Cardiac fibroblast (primary cell): Measurements from ENCODE around the gene RAE1.
"Not testable (repeated sequence)": the region's sequence is repeated elsewhere in the genome, so short reads cannot be mapped to it uniquely, and the experiment has no call there.

Experiments used
- DNase-seq, 2 donors: peaks; one replicate each; pipeline versions ENCODE4 v3.0.0 to v3.0.0-alpha.2; 2010; ENCODE audit warnings: low read depth in 2 of 2
- H3K4me3 ChIP-seq, 2 donors: replicated peaks in 1 of 2; 1 replicate in 1 of 2; 2 replicates in 1 of 2; pipeline ENCODE4 v1.5.1; 2011; ENCODE audit warnings: low read depth in 2 of 2, low read length in 2 of 2, mild to moderate bottlenecking in 2 of 2, moderate library complexity in 1 of 2
- TF ChIP-seq, protein P1 (sequence below): IDR thresholded peaks from one replicate; pipeline ENCODE4 v1.5.1; 2011; ENCODE audit warnings: low read depth, mild to moderate bottlenecking, low read length, inconsistent platforms

Gene RAE1

DNA sequence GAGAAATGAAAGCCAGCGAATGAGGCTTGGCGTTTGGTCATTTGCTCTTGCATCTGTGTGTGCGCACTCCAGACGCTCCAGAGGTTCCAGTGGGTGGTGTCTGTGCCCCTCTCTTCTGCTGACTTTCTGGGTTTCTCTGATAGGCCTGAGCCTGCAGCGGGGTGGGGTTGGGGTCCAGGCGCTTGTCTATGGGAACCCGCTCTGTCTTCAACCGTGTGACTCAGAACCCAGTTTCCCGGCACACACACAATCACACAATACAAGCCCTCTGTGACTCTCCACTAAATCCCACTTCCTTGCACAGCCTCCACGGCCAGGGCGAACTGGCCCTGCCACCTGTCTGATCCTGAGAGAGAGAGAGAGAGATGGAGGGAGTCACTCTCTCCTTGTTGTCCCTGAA, 64.7 kb downstream of the RAE1 start:
- no peak for DNase-seq
- no peak overlapping the region for H3K4me3 ChIP-seq
- TF ChIP-seq, protein P1, sequence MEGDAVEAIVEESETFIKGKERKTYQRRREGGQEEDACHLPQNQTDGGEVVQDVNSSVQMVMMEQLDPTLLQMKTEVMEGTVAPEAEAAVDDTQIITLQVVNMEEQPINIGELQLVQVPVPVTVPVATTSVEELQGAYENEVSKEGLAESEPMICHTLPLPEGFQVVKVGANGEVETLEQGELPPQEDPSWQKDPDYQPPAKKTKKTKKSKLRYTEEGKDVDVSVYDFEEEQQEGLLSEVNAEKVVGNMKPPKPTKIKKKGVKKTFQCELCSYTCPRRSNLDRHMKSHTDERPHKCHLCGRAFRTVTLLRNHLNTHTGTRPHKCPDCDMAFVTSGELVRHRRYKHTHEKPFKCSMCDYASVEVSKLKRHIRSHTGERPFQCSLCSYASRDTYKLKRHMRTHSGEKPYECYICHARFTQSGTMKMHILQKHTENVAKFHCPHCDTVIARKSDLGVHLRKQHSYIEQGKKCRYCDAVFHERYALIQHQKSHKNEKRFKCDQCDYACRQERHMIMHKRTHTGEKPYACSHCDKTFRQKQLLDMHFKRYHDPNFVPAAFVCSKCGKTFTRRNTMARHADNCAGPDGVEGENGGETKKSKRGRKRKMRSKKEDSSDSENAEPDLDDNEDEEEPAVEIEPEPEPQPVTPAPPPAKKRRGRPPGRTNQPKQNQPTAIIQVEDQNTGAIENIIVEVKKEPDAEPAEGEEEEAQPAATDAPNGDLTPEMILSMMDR = no peak

DNA sequence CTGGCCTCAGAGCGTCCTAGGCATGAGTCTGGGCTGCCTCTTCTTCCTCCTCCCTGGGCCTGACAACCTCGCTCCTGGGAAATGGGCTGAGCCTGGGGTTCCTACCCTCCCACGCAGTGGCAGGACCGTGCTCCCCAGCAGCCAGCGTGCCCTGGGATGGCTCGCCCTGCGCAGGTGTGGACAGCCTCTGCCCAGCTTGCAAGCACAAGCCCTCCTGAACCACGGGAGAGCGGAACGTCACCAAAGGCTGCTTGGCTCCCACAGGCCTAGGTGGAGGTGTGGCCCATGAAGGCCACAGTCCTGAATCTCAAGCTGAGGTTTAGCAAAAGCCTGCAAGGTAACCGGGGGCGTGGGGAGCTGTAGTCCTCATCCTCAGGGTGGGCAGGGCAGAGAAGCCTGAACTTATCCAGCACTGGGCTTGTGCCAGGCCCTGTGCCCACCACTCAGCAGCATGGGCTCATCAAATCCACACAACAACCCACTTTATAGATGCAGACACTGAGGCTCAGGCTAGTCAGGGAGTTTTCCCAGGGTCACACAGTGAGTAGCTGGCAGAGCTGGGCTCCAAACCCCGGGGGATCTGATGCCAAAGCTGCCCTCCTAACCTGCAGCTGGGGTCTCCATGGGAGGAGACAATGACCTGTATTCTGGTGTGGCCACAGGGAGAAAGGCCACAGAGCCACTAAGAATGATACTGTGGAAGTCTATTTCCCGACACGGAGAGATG, 65.4 kb downstream of the RAE1 start:
- DNase-seq = no peak
- TF ChIP-seq, protein P1 = no peak
- no peak overlapping the region for H3K4me3 ChIP-seq

DNA sequence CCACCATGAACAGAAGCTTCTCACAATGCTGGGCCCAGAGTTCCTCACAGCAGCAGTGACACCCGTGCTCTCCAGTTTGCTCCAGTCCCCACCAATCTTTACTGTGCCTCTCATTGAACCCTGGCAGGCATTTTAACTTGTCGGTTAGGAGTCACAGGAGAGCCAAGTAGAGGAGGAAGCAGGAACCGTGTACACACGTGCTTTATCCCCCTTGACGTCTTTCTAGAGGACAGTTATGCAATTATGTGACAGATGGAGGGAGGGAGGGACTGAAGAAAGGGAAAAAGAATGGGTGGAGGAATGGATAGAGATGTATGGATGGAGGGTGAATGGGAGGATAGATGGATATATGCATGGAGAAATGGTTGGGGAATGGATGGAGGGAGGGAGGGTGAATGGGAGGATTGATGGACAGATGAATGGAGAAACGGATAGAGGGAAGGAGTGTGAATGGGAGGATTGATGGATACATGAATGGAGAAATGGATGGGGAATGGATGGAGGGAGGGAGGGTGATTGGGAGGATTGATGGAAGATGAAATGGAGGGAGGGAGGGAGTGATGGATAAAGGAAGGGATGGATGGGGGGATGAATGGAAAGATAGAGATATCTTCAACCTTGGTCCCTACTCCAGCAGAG, 66.1 kb downstream of the RAE1 start:
- TF ChIP-seq, protein P1 = no peak
- no peak for DNase-seq
- H3K4me3 ChIP-seq = no peak overlapping the region

DNA sequence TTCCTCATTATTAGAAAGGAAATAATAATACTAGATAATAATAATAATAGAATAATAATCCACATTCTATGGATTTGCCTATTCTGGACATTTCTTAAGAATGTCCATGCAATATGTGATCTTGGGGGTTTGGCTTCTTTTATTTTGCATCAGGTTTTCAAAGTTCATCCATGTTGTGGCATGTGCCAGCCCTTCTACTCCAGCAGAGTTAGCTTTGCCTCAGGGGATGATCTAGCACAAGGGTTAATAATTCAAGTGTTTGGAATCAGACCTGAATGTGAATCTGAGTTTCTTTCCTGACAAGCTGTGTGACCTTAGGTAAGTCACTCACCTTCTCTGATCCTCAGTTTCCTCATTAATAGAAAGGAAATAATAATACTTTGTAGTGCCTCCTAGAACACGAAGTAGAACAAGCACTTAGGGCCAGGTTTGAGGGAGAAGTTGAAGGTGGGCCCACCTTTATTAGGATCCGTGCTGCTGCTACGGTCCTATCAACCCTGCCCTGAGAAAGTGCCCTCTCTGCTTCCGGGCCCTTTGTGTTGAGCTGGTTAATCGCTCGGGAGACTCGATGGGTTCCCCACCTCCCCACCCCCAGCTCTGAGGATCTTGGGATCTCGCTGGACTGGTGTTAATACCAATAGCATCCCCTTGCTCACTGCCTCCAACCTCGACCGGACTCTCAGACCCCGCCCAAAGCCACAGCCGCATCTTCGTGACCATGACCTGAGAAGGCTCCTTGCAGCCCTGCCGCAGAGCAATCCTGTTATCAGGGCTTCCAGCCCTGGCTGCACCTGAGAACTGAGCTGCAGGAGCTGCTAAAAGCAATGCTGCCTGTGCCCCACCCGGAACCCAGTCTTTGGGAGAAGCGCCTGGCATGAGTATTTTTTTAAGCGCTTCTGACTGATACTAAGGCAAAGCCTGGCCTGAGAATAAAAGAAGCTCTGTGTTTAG, 67.0 kb downstream of the RAE1 start:
- TF ChIP-seq, protein P1 = no peak
- H3K4me3 ChIP-seq = no peak overlapping the region
- no peak for DNase-seq

DNA sequence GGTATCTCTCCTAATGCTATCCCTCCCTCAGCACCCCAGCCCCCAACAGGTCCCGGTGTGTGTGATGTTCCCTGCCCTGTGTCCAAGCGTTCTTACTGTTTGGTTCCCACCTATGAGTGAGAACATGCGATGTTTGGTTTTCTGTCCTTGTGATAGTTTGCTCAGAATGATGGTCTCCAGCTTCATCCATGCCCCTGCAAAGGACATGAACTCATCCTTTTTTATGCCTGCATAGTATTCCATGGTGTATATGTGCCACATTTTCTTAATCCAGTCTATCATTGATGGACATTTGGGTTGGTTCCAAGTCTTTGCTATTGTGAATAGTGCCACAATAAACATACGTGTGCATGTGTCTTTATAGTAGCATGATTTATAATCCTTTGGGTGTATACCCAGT, 68.4 kb downstream of the RAE1 start:
- DNase-seq, H3K4me3 ChIP-seq: not testable (repeated sequence)

DNA sequence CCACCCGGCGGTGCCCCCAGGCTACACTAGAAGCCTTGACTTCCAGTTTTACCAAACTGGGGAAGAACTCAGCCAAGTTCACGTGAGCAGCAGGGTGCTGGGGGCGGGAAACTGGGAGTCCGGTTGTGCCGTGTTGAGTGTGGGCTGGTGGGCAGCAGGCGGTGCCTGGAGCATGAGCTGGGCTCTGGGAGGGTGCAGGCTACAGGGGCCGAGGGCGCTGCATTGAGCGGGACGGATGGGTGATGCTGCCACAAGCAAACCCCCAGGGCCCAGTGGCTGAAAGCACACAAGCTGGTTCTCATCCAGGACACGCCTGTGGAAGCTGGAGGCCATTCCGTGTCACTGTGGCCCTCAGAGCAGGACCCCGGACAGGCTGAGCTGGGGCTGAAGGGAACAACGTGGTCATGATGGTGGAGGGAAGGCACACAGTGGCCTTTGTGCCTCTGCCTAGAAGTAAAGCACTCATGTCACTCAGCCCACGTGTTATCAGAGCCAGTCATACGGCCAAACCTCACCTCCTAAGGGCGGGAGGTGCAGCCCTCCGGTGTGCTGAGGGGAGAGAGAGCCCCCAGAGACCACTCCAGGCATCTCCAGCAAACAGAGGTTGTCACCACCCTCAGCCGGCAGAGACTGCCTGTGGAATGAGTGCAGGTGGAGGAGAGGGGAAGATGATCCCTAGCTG, 69.7 kb downstream of the RAE1 start:
- TF ChIP-seq, protein P1 = no peak
- no peak overlapping the region for H3K4me3 ChIP-seq
- DNase-seq = no peak
